Neural cell (in vitro differentiated cells): ENCODE results near the gene SORCS1. TPM values are rescaled to one million over a fixed set of nuclear protein-coding genes. Genes with fewer than 3 reads are reported as not detected.

Experiments
- H2AFZ ChIP-seq: fragments of 200-600, 300-800 bp; sonication (generic), shearing (Covaris generic); 2 replicates; pipeline ENCODE4 v1.6.0; 2014; ENCODE audit warnings: low read depth, mild to moderate bottlenecking, antibody characterized with exemption, low read length, moderate library complexity
- H3F3A ChIP-seq: fragments of 200-600 bp; shearing (Covaris generic); 2 replicates; pipeline ENCODE4 v1.6.1; 2016; ENCODE audit warnings: mild to moderate bottlenecking, moderate library complexity, mixed read lengths, antibody characterized with exemption, low read length; ENCODE audit not compliant: insufficient read depth, poor library complexity, severe bottlenecking
- H3K27ac ChIP-seq: fragments of 200-600, 300-800 bp; sonication (generic), shearing (Covaris generic); 2 replicates; pipeline ENCODE4 v1.5.1; 2014; ENCODE audit warnings: mild to moderate bottlenecking, low read length, moderate library complexity
- H3K27me3 ChIP-seq: fragments of 300-800, 200-600 bp; sonication (generic), shearing (Covaris generic); 2 replicates; pipeline ENCODE4 v1.6.0; 2014; ENCODE audit warnings: mild to moderate bottlenecking, low read depth, low read length, moderate library complexity; ENCODE audit not compliant: insufficient read depth
- H3K36me3 ChIP-seq: fragments of 300-800, 200-600 bp; sonication (generic), shearing (Covaris generic); 2 replicates; pipeline ENCODE4 v1.5.1; 2014; ENCODE audit warnings: mild to moderate bottlenecking, antibody characterized with exemption, low read length, moderate library complexity; ENCODE audit not compliant: insufficient read depth
- H3K4me2 ChIP-seq: fragments of 300-800, 200-600 bp; sonication (generic), shearing (Covaris generic); 2 replicates; pipeline ENCODE4 v1.6.0; 2014; ENCODE audit warnings: mild to moderate bottlenecking, low read length
- H3K4me3 ChIP-seq: fragments of 300-800, 200-600 bp; sonication (generic), shearing (Covaris generic); 2 replicates; pipeline ENCODE4 v1.5.1; 2014; ENCODE audit warnings: mild to moderate bottlenecking, low read length, moderate library complexity
- H3K79me2 ChIP-seq: fragments of 200-600 bp; shearing (Covaris generic); replicated peaks from 2 replicates; pipeline ENCODE4 v1.6.0; 2014; ENCODE audit warnings: mild to moderate bottlenecking, low read length, moderate library complexity; ENCODE audit not compliant: insufficient read depth
- H3K9ac ChIP-seq: fragments of 300-800, 200-600 bp; sonication (generic), shearing (Covaris generic); 2 replicates; pipeline ENCODE4 v1.6.1; 2016; ENCODE audit warnings: mild to moderate bottlenecking, low read length, mixed read lengths
- H3K9me2 ChIP-seq: fragments of 200-600 bp; shearing (Covaris generic); 2 replicates; pipeline ENCODE4 v1.6.1; 2016; ENCODE audit warnings: mild to moderate bottlenecking, low read length, mixed read lengths; ENCODE audit not compliant: insufficient read depth
- H3K9me3 ChIP-seq: fragments of 200-600, 300-800 bp; sonication (generic), shearing (Covaris generic); 2 replicates; pipeline ENCODE4 v1.6.1; 2016; ENCODE audit warnings: mild to moderate bottlenecking, mixed run types, low read length, moderate library complexity, mixed read lengths
- H4K20me1 ChIP-seq: fragments of 200-600 bp; shearing (Covaris generic); 2 replicates; pipeline ENCODE4 v1.6.1; 2016; ENCODE audit warnings: mild to moderate bottlenecking, mixed run types; ENCODE audit not compliant: insufficient read depth
- CTCF ChIP-seq: fragments of 450-650 bp; IDR thresholded peaks from 2 replicates; pipeline ENCODE4 v1.5.1; 2014; ENCODE audit warnings: antibody characterized with exemption, mild to moderate bottlenecking, moderate library complexity; ENCODE audit not compliant: poor library complexity, severe bottlenecking
- EP300 ChIP-seq: fragments of 450-650 bp; conservative IDR thresholded peaks from 2 replicates; pipeline ENCODE4 v1.6.1; 2014; ENCODE audit warnings: antibody characterized with exemption, mild to moderate bottlenecking, moderate library complexity; ENCODE audit not compliant: poor library complexity, severe bottlenecking
- EZH2 ChIP-seq: fragments of 200-600, 300-800 bp; shearing (Covaris generic), sonication (generic); IDR thresholded peaks from 2 replicates; pipeline ENCODE4 v1.6.1; 2014; ENCODE audit warnings: antibody characterized with exemption, low read length, borderline replicate concordance, mild to moderate bottlenecking; ENCODE audit not compliant: insufficient read depth, poor library complexity, severe bottlenecking
- MXI1 ChIP-seq: fragments of 450-650 bp; conservative IDR thresholded peaks from 2 replicates; pipeline ENCODE4 v1.6.1; 2014; ENCODE audit warnings: antibody characterized with exemption, mild to moderate bottlenecking; ENCODE audit not compliant: poor library complexity, severe bottlenecking
- POLR2AphosphoS5 ChIP-seq: IDR thresholded peaks from 2 replicates; pipeline ENCODE4 v1.6.1; 2012
- RAD21 ChIP-seq: fragments of 450-650 bp; conservative IDR thresholded peaks from 2 replicates; pipeline ENCODE4 v1.6.1; 2014; ENCODE audit warnings: antibody characterized with exemption, mild to moderate bottlenecking, moderate library complexity
- SMC3 ChIP-seq: fragments of 450-650 bp; conservative IDR thresholded peaks from 2 replicates; pipeline ENCODE4 v1.6.1; 2014; ENCODE audit warnings: antibody characterized with exemption, mild to moderate bottlenecking, moderate library complexity; ENCODE audit not compliant: poor library complexity
- TAF1 ChIP-seq: IDR thresholded peaks from 2 replicates; pipeline ENCODE4 v1.6.1; 2012; ENCODE audit warnings: low read depth
- polyA plus RNA-seq: library from polyadenylated mRNA; depleted of rRNA; stranded (reverse); fragments of >200 nt; gene quantifications from 2 replicates; pipeline ENCODE4 v1.2.3, GENCODE V29; 2014
- TF ChIP-seq, protein P1 (sequence below): IDR thresholded peaks from 2 replicates; pipeline ENCODE4 v1.6.1; 2012; ENCODE audit warnings: borderline replicate concordance

The SORCS1 gene
- polyA plus RNA-seq, 1 donor from 2014 or later: 27.0 TPM

DNA sequence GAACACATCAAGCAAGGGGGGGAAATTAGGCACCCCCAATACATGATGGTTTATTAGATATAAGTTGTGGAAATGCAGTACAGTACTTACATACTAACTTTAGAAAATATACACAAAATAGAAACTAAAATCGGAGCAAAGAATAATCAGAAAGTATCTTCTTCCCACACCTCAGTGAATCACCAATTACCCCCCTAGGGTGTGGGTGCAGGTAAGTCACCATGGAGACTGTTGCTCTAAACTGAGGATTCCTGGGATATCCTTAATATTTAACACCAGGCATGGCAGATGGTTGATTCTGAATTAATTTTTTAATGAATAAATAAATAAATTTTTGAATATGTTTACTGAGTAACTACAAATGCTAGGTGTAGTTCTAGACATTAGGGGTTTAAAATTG lies 424.4 kb downstream of the SORCS1 start:
- TF ChIP-seq POLR2AphosphoS5 (no peak), CTCF (no peak), TAF1 (no peak), EZH2 (no peak), SMC3 (no peak), MXI1 (no peak), RAD21 (no peak), EP300 (no peak)
- TF ChIP-seq, protein P1, sequence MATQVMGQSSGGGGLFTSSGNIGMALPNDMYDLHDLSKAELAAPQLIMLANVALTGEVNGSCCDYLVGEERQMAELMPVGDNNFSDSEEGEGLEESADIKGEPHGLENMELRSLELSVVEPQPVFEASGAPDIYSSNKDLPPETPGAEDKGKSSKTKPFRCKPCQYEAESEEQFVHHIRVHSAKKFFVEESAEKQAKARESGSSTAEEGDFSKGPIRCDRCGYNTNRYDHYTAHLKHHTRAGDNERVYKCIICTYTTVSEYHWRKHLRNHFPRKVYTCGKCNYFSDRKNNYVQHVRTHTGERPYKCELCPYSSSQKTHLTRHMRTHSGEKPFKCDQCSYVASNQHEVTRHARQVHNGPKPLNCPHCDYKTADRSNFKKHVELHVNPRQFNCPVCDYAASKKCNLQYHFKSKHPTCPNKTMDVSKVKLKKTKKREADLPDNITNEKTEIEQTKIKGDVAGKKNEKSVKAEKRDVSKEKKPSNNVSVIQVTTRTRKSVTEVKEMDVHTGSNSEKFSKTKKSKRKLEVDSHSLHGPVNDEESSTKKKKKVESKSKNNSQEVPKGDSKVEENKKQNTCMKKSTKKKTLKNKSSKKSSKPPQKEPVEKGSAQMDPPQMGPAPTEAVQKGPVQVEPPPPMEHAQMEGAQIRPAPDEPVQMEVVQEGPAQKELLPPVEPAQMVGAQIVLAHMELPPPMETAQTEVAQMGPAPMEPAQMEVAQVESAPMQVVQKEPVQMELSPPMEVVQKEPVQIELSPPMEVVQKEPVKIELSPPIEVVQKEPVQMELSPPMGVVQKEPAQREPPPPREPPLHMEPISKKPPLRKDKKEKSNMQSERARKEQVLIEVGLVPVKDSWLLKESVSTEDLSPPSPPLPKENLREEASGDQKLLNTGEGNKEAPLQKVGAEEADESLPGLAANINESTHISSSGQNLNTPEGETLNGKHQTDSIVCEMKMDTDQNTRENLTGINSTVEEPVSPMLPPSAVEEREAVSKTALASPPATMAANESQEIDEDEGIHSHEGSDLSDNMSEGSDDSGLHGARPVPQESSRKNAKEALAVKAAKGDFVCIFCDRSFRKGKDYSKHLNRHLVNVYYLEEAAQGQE: no peak
- Histone ChIP-seq H3K27ac (no peak overlapping the region), H3K4me3 (no peak overlapping the region), H2AFZ (no peak overlapping the region), H3F3A (no peaks in the 10 kb centered on the region), H3K79me2 (no peaks in the 10 kb centered on the region), H4K20me1 (no peaks in the 10 kb centered on the region), H3K9me2 (no peaks in the 10 kb centered on the region), H3K9ac (no peak overlapping the region), H3K9me3 (no peaks in the 10 kb centered on the region), H3K36me3 (no peaks in the 10 kb centered on the region), H3K4me2 (no peak overlapping the region), H3K27me3 (no peaks in the 10 kb centered on the region)

- H3K9me2 ChIP-seq: no peaks in the 10 kb centered on the region
- H3K27me3 ChIP-seq: no peaks in the 10 kb centered on the region
- no peaks in the 10 kb centered on the region for H3K36me3 ChIP-seq
- TF ChIP-seq CTCF (no peak), TAF1 (no peak), EZH2 (no peak), EP300 (no peak)
- no peaks in the 10 kb centered on the region for H3F3A ChIP-seq
- H3K9ac ChIP-seq: no peak overlapping the region
- H3K9me3 ChIP-seq: no peaks in the 10 kb centered on the region
- H3K79me2 ChIP-seq: no peaks in the 10 kb centered on the region
- peak overlapping the region; percentile 27 for H3K27ac ChIP-seq
- no peak overlapping the region for H3K4me2 ChIP-seq
- H3K4me3 ChIP-seq: peak overlapping the region; percentile 3
- no peaks in the 10 kb centered on the region for H4K20me1 ChIP-seq
- H2AFZ ChIP-seq: no peak overlapping the region
These were observed 430.3 kb downstream of the SORCS1 start for GRCh38 chr10:106734220-106734619.
